Vagina (tissue), 2 donors: ENCODE results near the gene REPS2.

Experiments
- POLR2AphosphoS5 ChIP-seq, 2 donors: sonication (generic); formaldehyde crosslinking; IDR thresholded peaks; one replicate each; pipeline ENCODE4 v1.9.0; 2017; ENCODE audit warnings: antibody characterized with exemption in 2 of 2, mild to moderate bottlenecking in 2 of 2, low read depth in 1 of 2; ENCODE audit not compliant: insufficient read depth in 1 of 2
- TF ChIP-seq, protein P1 (sequence below), 3 experiments: fragments of 450-650 bp in 2 of 3; fragments of 200-600 bp in 1 of 3; sonication (generic) in 1 of 3; IDR thresholded peaks; one replicate each; pipeline ENCODE4 v1.5.1; 2017 to 2019; ENCODE audit warnings: antibody characterized with exemption in 3 of 3, mild to moderate bottlenecking in 2 of 3, moderate library complexity in 2 of 3

DNA sequence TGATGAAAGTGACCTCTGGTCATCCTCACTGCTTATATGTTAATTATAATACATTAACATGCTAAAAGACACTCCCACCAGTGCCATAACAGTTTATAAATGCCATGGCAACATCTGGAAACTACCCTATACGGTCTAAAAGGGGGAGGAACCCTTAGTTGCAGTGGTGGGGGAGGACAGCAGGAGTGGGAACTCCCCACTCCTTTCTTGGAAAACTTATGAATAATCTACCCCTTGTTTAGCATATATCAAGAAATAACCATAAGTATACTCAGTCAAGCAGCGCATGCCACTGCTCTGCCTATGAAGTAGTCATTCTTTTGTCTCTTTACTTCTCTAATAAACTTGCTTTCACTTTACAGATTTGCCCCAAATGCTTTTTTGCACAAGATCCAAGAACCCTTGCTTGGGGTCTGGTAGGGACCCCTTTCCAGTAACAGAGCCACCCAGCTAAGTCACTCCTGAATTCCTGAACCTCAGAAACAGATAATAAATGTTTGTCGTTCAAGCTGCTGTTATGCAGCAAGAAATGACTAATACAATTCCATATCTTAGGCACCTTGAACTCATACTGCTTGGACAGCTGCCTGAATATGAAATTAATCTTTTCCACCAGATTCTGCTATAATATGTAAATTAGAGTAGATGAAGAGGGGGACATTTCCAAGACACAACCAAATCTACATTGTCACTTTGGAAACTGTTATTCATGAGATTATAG, 14.4 kb upstream of the REPS2 start:
- TF ChIP-seq, protein P1, sequence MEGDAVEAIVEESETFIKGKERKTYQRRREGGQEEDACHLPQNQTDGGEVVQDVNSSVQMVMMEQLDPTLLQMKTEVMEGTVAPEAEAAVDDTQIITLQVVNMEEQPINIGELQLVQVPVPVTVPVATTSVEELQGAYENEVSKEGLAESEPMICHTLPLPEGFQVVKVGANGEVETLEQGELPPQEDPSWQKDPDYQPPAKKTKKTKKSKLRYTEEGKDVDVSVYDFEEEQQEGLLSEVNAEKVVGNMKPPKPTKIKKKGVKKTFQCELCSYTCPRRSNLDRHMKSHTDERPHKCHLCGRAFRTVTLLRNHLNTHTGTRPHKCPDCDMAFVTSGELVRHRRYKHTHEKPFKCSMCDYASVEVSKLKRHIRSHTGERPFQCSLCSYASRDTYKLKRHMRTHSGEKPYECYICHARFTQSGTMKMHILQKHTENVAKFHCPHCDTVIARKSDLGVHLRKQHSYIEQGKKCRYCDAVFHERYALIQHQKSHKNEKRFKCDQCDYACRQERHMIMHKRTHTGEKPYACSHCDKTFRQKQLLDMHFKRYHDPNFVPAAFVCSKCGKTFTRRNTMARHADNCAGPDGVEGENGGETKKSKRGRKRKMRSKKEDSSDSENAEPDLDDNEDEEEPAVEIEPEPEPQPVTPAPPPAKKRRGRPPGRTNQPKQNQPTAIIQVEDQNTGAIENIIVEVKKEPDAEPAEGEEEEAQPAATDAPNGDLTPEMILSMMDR (IDR thresholded peaks at IDR 0.05), result no peak
- TF ChIP-seq POLR2AphosphoS5 (IDR thresholded peaks at IDR 0.05; ENCODE audit: insufficient read depth in 1 of 2, low read depth in 1 of 2), result no peak
